GM21619 (cell line): Measurements from ENCODE around the gene DNAJB14.
"Not testable (repeated sequence)": the region's sequence is repeated elsewhere in the genome, so short reads cannot be mapped to it uniquely, and the experiment has no call there.

Experiments
- ATAC-seq: cut with Tn5 transposase; IDR thresholded peaks from one replicate; pipeline ENCODE4 v1.9.1; 2021; ENCODE audit not compliant: unreplicated experiment

DNAJB14 gene

DNA sequence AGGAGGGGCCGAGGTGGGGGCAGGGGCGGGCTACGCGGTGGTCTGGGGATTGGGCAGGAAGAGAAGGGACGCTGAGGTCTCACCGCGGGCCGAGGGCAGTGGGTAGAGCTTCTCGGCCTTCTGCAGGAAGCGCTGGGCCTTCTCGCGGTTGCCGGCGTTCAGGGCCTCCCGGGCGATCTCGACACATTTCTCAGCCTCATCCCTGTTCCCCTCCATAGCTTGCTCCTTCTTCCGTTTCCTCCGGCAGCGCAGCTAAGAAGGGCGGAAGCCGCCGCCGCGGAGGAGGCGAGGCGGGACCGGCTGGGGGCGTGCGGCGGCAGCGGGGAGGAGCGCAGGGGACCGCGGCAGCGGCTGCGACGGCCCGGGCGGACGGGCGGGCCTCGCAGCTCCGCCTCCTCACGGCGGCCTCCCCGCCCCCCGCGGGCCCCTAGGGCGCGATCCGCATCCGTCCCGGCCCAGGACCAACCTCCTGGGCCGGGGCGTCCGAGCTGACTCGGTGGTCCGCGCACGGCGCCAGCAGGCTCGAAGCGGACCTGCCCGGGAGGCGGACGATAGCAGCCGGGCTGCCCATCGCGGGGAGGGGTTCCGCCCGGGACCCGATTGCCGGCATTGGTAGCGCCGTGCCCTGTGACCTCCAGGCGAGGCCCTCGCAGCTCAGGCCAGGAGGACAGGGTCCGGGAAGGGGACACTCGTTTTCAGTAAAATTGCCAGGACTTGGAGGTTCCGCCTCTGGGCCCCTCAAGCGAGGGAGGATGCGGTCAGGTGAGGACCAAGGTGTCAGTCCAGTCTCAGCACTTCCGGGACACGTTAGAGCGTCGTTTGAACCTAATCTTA is at the start of gene DNAJB14:
TSS of gene DNAJB14 (minus strand) at position 263 of the 834 bp plus-strand sequence. CDS start at position 216, 47 bp downstream.
- peak; percentile 40 for ATAC-seq

GRCh38 chr4:99991741-99992140 is 45.3 kb upstream of the DNAJB14 start:
- ATAC-seq, result no peak

GRCh38 chr4:99987681-99988080 is 41.3 kb upstream of the DNAJB14 start:
- ATAC-seq, result no peak

- ATAC-seq, result no peak
Measured at GRCh38 chr4:99986792-99987191, 40.4 kb upstream of the DNAJB14 start.

GRCh38 chr4:99983289-99983943 is 37.0 kb upstream of the DNAJB14 start:
- ATAC-seq, result peak; percentile 45

DNA sequence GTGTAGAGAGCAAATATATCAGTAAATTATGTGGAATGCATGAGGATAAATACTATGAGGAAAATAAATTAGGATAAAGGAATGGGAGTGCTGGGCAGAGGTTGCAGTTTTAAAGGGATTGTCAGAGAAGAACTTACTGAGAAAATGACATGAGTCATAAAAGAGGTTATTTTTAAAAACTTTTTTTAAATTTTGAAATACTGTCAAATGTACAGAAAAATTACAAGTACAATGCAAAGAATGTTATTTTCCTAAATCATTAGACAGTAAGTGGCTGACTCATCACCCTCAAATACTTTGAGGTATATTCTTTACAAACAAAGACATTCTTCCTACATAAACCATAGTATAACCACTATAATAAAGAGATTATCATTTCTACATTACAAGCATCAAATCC is 33.5 kb upstream of the DNAJB14 start:
- ATAC-seq, result no peak

DNA sequence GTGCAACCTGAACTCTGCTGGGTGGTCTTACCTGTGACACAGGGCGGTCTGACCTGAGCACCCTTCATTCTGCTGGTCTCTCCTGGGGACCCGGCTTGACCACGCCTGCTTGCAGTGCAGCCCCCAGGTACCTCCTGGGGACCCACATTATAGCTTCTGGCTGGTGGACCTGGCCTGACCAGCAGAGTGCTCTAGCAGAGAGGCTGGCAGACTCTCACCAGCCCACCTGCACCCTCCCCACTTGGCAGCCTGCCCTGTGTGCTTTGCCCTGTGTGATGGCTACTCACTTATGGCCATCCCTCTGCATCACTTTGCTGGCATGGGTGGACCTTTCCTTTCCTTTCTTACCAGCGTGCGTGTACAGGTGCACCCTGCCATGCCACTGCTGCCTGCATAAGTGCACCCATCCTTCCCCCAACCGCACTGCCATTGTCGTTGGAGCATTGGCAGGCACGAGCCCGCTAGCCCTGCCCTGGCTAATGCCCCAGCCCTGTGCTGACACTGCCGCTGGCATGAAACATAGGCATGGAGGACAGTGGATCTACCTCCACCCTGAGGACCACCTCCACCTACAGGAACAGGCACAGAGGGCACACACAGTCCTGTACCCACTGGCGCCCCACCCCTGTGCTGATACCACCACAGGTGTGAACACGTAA is 25.2 kb upstream of the DNAJB14 start:
- no peak for ATAC-seq

DNA sequence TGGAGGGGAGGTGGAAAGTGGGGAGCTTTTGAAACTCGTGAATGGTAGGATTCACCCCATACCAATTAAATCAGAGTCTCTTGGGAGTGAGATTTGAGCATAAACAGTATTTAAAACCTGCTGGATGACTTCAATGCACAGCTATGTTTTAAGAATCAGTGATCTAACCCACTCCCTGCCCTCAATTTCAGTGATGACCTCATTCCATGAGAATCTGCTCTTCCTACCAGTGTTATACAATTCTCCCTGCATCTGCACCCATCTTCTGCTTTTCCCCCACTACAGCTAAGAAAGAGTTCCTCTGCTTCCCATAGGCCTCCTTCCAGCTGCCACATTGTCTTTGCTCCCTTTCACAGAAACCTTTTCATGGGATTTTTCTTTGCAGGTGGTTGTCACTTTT is 21.9 kb upstream of the DNAJB14 start:
- ATAC-seq, result no peak

DNA sequence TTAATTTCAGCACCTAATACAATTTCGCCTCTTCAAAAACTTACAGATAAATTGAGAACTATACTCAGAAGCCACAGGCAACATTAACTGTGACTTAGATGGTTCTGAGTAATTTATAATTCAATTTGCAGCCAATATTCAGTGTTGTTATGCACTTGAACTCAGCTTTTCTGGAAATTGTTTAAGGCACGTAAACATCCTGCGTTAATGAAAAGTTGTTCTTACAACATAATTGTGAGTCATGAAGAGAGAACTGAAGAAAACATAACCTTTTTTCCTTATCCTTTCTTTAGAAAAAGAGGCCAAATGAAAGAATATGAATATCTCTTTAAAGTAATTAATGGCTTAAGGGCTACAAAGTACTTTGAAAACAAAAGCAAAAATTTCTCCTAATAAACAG is 20.3 kb upstream of the DNAJB14 start:
- ATAC-seq, result no peak

GRCh38 chr4:99965674-99966350 is 19.4 kb upstream of the DNAJB14 start:
- ATAC-seq, result no peak

GRCh38 chr4:99965173-99965572 is 18.8 kb upstream of the DNAJB14 start:
- ATAC-seq, result no peak

DNA sequence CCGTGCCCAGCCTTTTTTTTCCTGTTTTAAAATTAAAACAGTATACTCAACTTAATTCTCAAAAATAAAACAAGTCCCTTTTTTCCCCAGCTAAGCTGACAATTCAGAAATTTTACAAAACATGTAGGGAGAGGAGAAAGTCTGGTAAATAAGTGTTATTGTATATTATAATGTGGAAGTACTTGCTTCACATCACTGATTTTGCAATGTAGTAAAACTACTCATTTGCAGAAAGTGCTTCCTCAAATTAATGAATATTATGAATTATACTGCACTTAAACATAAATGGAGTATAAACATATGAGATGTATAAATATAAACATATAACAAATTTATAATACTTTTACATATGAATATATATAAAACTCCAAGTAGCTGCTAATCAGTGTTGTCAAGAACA is 15.3 kb upstream of the DNAJB14 start:
- ATAC-seq, result no peak

DNA sequence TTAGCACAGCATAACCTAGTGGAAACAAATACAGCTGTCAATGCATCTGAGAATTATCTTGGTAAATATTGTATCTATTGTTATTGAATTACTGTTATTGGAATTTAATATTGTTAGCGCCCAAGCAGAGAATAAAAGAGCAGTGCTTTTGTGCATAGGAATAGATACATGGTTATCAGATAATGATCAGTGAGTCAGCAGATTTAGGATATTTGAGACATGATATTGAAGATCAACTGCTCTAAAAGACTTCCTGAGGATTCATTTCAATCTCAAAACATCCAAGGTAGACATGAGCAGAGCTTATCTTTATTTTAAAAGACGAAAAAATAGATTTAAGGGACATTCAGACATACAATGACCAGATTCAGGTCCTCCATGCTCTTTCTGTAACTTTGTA is 14.2 kb upstream of the DNAJB14 start:
- no peak for ATAC-seq

DNA sequence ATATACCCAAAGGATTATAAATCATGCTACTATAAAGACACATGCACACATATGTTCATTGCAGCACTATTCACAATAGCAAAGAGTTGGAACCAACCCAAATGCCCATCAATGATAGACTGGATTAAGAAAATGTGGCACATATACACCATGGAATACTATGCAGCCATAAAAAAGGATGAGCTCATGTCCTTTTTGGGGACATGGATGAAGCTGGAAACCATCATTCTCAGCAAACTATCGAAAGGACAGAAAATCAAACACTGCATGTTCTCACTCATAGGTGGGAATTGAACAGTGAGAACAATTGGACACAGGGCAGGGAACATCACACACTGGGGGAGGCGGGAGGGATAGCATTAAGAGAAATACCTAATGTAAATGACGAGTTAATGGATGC is 11.8 kb upstream of the DNAJB14 start:
- not testable (repeated sequence) for ATAC-seq

DNA sequence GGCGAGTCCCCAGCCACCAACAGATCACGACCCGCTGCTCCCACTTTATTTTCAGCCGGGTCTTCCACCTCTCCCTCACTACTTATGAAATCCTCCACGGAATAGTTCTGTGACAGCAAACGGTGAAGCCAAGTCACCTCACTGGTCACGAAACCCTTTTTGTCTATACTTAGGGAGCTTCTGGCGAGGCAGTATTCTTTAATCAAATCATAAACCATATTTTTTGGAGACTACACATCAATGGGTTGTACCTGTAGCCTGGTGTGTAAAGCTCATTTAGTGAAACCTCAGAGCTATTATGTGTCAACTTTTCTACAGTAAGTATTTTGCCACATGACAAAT is 4.5 kb upstream of the DNAJB14 start:
- no peak for ATAC-seq

DNA sequence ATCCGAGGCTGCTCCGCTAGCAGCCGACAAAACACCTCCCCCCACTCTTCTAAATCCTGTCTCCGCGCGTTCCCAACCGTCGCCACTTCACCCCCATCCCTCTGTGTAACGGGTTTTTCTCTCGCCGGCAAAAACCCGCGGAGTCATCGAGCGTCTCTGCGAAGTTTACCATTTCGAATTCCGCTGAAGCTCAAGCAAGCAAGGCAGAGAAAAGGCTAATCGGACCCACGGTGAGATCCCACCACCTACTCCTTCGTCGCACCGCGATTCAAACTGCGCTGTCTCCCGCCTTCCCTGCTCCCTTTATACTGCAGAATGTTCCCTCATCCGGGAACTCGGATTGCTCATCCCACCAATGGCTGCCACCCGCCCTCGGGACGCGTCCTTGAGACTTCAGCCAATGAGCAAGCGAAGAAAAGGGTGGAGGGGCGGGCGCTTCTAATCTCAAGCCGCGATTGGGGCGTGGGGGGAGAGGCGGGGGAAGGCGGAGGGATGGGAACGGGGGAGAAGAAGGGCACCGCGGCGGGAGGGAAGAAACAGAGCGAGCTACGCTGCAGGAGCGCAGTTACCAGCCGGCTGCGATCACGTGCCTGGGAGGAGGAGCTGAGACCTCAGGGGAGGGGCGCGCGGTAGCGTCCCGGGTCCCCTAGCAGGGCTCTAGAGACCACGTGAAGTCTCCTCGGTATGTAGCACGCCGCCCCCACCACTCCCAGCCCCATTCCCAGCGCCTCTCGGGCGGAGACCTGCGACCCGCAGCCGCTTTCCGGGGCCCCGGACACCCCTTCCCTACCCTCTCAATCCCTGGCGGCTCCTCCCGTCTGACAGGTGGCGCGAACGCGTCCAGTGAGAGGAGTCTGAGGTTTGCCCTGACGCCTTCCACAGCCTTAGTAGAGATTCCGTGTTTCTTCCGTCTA is 3.8 kb upstream of the DNAJB14 start, which contains the start of gene H2AZ1:
TSS of gene H2AZ1 (minus strand) at position 277 of the 914 bp plus-strand sequence. CDS start at position 172, 105 bp downstream.
- peak; percentile 49 for ATAC-seq

- ATAC-seq, result peak; percentile 29
Measured at GRCh38 chr4:99949034-99949998, 2.9 kb upstream of the DNAJB14 start.

- ATAC-seq, result no peak
Measured at GRCh38 chr4:99947608-99948007, 1.2 kb upstream of the DNAJB14 start.

DNA sequence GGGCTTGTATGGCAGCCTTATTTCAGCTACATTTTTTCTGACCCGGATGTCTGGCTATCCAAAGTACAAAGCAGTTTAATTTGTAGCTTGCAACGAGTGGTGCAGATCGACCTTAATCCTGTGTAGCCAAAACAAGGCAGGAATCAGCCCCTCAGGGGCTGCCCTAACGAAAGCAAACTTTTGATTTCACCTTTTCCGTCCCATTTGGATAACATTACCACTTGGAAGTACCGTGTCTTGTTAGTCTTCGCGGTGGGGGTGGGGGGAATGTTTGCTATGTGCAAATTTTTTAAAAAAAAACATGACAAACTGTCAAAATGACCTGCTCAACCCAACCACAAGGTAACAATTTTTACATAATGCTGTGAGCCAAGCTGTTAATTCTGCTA is 766 bp upstream of the DNAJB14 start:
- ATAC-seq, result no peak
